ENCODE data around the gene THYN1. TPM values are rescaled to one million over a fixed set of nuclear protein-coding genes. Genes with fewer than 3 reads are reported as not detected.
A peak's percentile ranks its signal among the peaks of the same experiment; 100 is the strongest.
"Not testable (repeated sequence)": the region's sequence is repeated elsewhere in the genome, so short reads cannot be mapped to it uniquely, and the experiment has no call there.

The THYN1 gene
- total and polyA plus RNA-seq, 5 donors from 2014 or later = 35.2 to 148 (median 143) TPM

DNA sequence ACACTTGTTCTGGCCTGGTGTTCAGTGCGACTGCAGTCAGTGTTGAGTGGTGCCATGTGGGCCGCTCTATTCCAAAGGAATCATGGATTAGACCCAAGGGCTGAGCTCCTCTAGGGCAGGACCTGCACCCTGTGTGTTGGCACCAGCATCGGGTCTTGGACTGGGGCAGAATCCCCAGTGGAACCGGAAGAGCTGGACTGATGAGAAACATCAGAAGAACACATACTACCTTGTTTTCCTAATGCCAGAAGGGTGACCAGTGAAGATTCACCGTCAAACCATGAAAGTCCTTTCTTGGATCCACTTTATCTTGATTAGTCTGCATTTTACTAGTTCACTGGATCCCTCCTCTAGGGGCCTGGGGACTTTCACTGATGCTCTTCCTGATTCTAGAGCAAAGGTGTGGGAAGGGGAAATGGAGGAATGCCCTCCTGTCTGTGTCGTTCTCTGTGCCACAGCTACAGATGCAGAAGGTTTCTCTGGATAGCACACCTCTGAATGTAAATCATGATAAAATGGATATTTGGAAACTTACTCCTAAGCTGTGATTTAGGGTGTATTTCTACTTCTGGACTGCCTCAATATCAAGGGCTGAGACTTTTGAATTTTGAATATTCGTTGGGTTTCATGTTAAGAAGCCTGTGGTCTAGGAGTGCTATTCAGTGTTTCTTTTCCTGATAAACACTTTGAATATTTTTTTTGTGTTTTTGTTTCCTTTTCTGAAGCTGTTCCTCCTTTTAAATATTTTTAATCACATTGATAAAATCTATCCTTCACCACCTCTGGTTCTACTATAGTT is 12.0 kb upstream of the THYN1 start:
- Histone ChIP-seq H3K27me3 (ENCODE audit: control insufficient read depth, insufficient read depth, low read length) (no peaks in the 10 kb centered on the region), H3K27ac (ENCODE audit: insufficient read depth, low read length, poor library complexity, severe bottlenecking) (no peak overlapping the region), H3K4me1 (ENCODE audit: control insufficient read depth, insufficient read depth, low read length, poor library complexity, severe bottlenecking) (peaks cover 3% of the 10 kb centered on the region), H3K9me3 (ENCODE audit: control insufficient read depth in 2 of 2, low read length in 2 of 2) (no peaks in the 10 kb centered on the region), H3K36me3 (ENCODE audit: control insufficient read depth, insufficient read depth, low read length) (peaks cover 27% of the 10 kb centered on the region), H3K4me3 (ENCODE audit: low read depth, low read length) (no peak overlapping the region)
- Mint-ChIP-seq H3K4me3 (no peak overlapping the region), H3K27ac (peak overlapping the region in 1 of 3 donors; percentile 26), H3K36me3 (peaks cover 5% of the 10 kb centered on the region), H3K27me3 (no peaks in the 10 kb centered on the region), H3K9me3 (no peaks in the 10 kb centered on the region), H3K4me1 (peaks cover 0 to 17% (median 4%) of the 10 kb centered on the region in 4 donors)
- DNase-seq (no peak), ATAC-seq (ENCODE audit: low read depth in 2 of 2) (no peak)

DNA sequence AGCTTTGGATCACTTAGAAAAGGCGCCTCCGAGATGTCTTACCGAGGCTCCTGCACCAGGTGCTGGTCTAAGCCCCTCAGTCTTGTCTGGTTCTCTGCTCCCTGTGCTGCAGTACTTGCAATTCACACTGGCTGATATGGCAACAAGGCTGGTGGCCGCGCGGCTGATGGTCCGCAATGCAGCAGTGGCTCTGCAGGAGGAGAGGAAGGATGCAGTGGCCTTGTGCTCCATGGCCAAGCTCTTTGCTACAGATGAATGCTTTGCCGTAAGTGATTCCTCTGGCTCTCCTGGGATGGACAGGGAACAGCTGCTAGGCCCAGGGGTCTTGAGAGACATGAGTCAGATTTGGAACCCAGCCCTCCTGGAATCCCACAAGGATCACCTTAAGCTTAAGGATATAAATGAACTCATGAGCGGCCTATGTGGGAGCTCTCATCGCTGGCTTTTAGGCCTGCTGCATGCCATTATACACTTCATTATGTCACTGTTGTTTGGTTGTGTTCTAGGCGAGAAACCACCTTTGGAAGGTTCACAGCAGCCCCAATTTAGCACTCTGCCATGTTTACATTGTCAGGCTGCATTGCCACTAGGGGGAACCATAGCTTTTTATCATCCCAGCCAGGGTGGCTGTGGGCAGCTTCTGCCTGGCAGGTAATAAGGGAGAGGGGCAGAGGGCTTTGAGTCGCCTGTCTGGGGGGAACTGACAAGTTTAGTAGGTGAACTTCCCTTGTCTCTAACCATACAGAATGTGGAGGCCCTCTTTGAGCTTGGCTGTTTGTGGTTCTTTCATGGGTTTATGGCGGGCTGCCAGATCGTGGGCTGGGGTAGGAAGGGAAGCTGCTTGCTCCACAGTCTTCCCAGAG is 8.7 kb upstream of the THYN1 start:
- Histone ChIP-seq H3K4me1 (ENCODE audit: control insufficient read depth, insufficient read depth, low read length, poor library complexity, severe bottlenecking) (no peaks in the 10 kb centered on the region), H3K27ac (ENCODE audit: insufficient read depth, low read length, poor library complexity, severe bottlenecking) (no peak overlapping the region), H3K9me3 (ENCODE audit: control insufficient read depth in 2 of 2, low read length in 2 of 2) (no peaks in the 10 kb centered on the region), H3K27me3 (ENCODE audit: control insufficient read depth, insufficient read depth, low read length) (no peaks in the 10 kb centered on the region), H3K4me3 (ENCODE audit: low read depth, low read length) (no peak overlapping the region), H3K36me3 (ENCODE audit: control insufficient read depth, insufficient read depth, low read length) (peaks cover 53% of the 10 kb centered on the region)
- H3K27ac Mint-ChIP-seq = no peak overlapping the region
- peaks cover 18% of the 10 kb centered on the region for H3K36me3 Mint-ChIP-seq
- DNase-seq = peak in 2 of 3 donors; percentile 36 to 56
- H3K27me3 Mint-ChIP-seq = no peaks in the 10 kb centered on the region
- H3K9me3 Mint-ChIP-seq = no peaks in the 10 kb centered on the region
- H3K4me1 Mint-ChIP-seq = peaks cover 0 to 9% (median 3%) of the 10 kb centered on the region in 4 donors
- ATAC-seq (ENCODE audit: low read depth in 2 of 2) = peak; percentile 45 to 65
- H3K4me3 Mint-ChIP-seq = no peak overlapping the region

DNA sequence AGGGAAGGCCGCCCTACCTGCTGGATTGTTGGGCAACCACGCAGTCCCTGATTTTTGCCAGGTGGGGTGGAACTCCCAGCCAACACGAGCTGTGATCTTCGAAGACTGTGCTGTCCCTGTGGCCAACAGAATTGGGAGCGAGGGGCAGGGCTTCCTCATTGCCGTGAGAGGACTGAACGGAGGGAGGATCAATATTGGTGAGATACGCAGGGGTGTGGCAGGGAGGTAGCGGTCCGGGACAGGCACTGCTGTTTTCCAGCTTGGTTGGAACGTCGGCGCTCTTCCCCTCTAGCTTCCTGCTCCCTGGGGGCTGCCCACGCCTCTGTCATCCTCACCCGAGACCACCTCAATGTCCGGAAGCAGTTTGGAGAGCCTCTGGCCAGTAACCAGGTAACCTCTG is 7.8 kb upstream of the THYN1 start:
- Mint-ChIP-seq H3K27ac (no peak overlapping the region), H3K27me3 (no peaks in the 10 kb centered on the region), H3K9me3 (no peaks in the 10 kb centered on the region), H3K4me1 (peaks cover 0 to 10% (median 5%) of the 10 kb centered on the region in 4 donors), H3K36me3 (peaks cover 25% of the 10 kb centered on the region), H3K4me3 (peak overlapping the region in 1 of 4 donors; percentile 76)
- Histone ChIP-seq H3K4me3 (ENCODE audit: low read depth, low read length) (no peak overlapping the region), H3K4me1 (ENCODE audit: control insufficient read depth, insufficient read depth, low read length, poor library complexity, severe bottlenecking) (no peaks in the 10 kb centered on the region), H3K27me3 (ENCODE audit: control insufficient read depth, insufficient read depth, low read length) (no peaks in the 10 kb centered on the region), H3K9me3 (ENCODE audit: control insufficient read depth in 2 of 2, low read length in 2 of 2) (no peaks in the 10 kb centered on the region), H3K27ac (ENCODE audit: insufficient read depth, low read length, poor library complexity, severe bottlenecking) (no peak overlapping the region), H3K36me3 (ENCODE audit: control insufficient read depth, insufficient read depth, low read length) (peaks cover 56% of the 10 kb centered on the region)
- no peak for ATAC-seq (ENCODE audit: low read depth in 2 of 2)
- DNase-seq = no peak

DNA sequence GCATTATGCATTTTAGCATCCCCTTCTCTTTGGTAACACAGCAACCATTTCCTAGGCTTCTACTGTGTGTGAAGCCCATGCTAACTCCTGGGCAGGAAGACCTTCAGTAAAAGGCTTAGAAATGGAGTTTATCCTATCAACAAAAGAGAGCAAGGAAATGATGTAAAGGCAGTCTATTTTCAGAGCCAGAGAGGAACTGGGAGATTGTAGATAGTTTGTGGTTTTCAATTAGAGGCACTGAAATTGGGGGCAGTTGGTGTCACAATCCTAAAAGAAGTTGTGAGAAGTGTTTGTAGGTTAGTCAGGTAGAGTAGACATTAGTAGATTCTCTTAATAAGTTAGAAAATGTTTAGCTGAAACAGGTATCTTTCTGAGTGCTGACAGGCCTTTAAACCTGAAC is 7.4 kb upstream of the THYN1 start:
- H3K4me1 Mint-ChIP-seq = peaks cover 4 to 12% (median 7%) of the 10 kb centered on the region in 4 donors
- no peaks in the 10 kb centered on the region for H3K9me3 ChIP-seq (ENCODE audit: control insufficient read depth in 2 of 2, low read length in 2 of 2)
- H3K4me1 ChIP-seq (ENCODE audit: control insufficient read depth, insufficient read depth, low read length, poor library complexity, severe bottlenecking) = no peaks in the 10 kb centered on the region
- H3K27me3 Mint-ChIP-seq = no peaks in the 10 kb centered on the region
- no peak for ATAC-seq (ENCODE audit: low read depth in 2 of 2)
- no peak overlapping the region for H3K4me3 ChIP-seq (ENCODE audit: low read depth, low read length)
- H3K36me3 Mint-ChIP-seq = peaks cover 25% of the 10 kb centered on the region
- no peaks in the 10 kb centered on the region for H3K27me3 ChIP-seq (ENCODE audit: control insufficient read depth, insufficient read depth, low read length)
- DNase-seq = no peak
- peaks cover 56% of the 10 kb centered on the region for H3K36me3 ChIP-seq (ENCODE audit: control insufficient read depth, insufficient read depth, low read length)
- H3K27ac ChIP-seq (ENCODE audit: insufficient read depth, low read length, poor library complexity, severe bottlenecking) = no peak overlapping the region
- H3K4me3 Mint-ChIP-seq = peak overlapping the region in 1 of 4 donors; percentile 15
- H3K27ac Mint-ChIP-seq = no peak overlapping the region
- no peaks in the 10 kb centered on the region for H3K9me3 Mint-ChIP-seq

DNA sequence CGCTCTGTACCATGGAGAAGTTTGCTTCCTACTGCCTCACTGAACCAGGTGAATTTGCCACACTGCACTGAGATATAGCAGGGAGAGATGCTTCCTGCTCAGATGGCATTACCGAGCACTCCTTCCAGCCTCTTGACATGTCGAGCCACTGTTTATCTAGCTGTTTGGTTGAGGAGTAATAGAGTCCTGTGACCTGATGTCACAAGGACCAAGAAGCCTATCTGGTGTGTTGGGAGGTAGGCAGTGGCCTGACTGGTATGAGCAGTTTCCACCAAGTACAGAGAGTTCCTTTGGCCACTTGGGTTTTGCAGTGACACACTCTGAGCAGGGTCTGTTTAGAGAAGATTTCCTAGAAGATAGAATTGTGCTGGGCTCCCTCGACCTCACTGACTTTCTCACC is 5.4 kb upstream of the THYN1 start:
- peak overlapping the region in 1 of 3 donors; percentile 17 for H3K27ac Mint-ChIP-seq
- no peak overlapping the region for H3K27ac ChIP-seq (ENCODE audit: insufficient read depth, low read length, poor library complexity, severe bottlenecking)
- no peak overlapping the region for H3K4me3 ChIP-seq (ENCODE audit: low read depth, low read length)
- no peaks in the 10 kb centered on the region for H3K27me3 Mint-ChIP-seq
- H3K36me3 ChIP-seq (ENCODE audit: control insufficient read depth, insufficient read depth, low read length) = peaks cover 56% of the 10 kb centered on the region
- H3K27me3 ChIP-seq (ENCODE audit: control insufficient read depth, insufficient read depth, low read length) = no peaks in the 10 kb centered on the region
- H3K9me3 ChIP-seq (ENCODE audit: control insufficient read depth in 2 of 2, low read length in 2 of 2) = no peaks in the 10 kb centered on the region
- H3K4me1 Mint-ChIP-seq = peaks cover 16 to 22% (median 20%) of the 10 kb centered on the region in 4 donors
- H3K4me1 ChIP-seq (ENCODE audit: control insufficient read depth, insufficient read depth, low read length, poor library complexity, severe bottlenecking) = peaks cover 8% of the 10 kb centered on the region
- DNase-seq (no peak), ATAC-seq (ENCODE audit: low read depth in 2 of 2) (no peak)
- H3K4me3 Mint-ChIP-seq = peak overlapping the region in 1 of 4 donors; percentile 29
- H3K9me3 Mint-ChIP-seq = no peaks in the 10 kb centered on the region
- peaks cover 25% of the 10 kb centered on the region for H3K36me3 Mint-ChIP-seq

DNA sequence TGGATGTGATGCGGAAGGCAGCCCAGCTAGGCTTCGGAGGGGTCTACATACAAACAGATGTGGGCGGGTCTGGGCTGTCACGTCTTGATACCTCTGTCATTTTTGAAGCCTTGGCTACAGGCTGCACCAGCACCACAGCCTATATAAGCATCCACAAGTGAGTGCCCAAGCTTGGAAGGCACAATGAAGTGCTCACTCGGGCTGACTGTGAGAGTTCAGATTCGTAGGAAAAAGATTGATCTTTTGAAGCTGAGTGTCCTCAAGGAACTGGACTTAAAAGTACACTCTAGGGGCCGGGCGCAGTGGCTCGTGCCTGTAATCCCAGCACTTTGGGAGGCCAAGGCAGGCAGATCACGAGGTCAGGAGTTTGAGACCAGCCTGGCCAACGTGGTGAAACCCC is 3.9 kb upstream of the THYN1 start:
- ATAC-seq (ENCODE audit: low read depth in 2 of 2) (no peak), DNase-seq (no peak)
- Histone ChIP-seq H3K4me3 (ENCODE audit: low read depth, low read length) (no peak overlapping the region), H3K9me3 (ENCODE audit: control insufficient read depth in 2 of 2, low read length in 2 of 2) (no peaks in the 10 kb centered on the region), H3K27ac (ENCODE audit: insufficient read depth, low read length, poor library complexity, severe bottlenecking) (no peak overlapping the region), H3K27me3 (ENCODE audit: control insufficient read depth, insufficient read depth, low read length) (no peaks in the 10 kb centered on the region), H3K4me1 (ENCODE audit: control insufficient read depth, insufficient read depth, low read length, poor library complexity, severe bottlenecking) (peaks cover 18% of the 10 kb centered on the region), H3K36me3 (ENCODE audit: control insufficient read depth, insufficient read depth, low read length) (peaks cover 46% of the 10 kb centered on the region)
- Mint-ChIP-seq H3K4me3 (no peak overlapping the region), H3K9me3 (no peaks in the 10 kb centered on the region), H3K36me3 (peaks cover 25% of the 10 kb centered on the region), H3K27ac (no peak overlapping the region), H3K27me3 (no peaks in the 10 kb centered on the region), H3K4me1 (peaks cover 22 to 37% (median 28%) of the 10 kb centered on the region in 4 donors)

DNA sequence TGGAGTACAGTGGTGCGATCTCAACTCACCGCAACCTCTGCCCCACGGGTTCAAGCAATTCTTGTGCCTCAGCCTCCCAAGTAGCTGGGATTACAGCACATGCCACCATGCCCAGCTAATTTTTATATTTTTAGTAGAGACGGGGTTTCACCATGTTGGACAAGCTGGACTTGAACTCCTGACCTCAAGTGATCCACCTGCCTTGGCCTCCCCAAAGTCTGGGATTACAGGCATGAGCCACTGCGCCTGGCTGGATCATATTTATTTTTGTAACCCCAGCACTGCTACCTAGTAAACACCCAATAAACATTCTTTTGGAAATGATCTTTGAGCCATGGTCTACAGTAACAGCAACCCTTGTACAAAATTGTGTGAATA is 2.0 kb upstream of the THYN1 start:
- Histone ChIP-seq H3K36me3 (ENCODE audit: control insufficient read depth, insufficient read depth, low read length) (peaks cover 39% of the 10 kb centered on the region), H3K4me1 (ENCODE audit: control insufficient read depth, insufficient read depth, low read length, poor library complexity, severe bottlenecking) (peaks cover 27% of the 10 kb centered on the region)
- H3K27ac ChIP-seq (ENCODE audit: insufficient read depth, low read length, poor library complexity, severe bottlenecking); ATAC-seq (ENCODE audit: low read depth in 2 of 2); H3K9me3 Mint-ChIP-seq; H3K9me3 ChIP-seq (ENCODE audit: control insufficient read depth in 2 of 2, low read length in 2 of 2); H3K4me3 ChIP-seq (ENCODE audit: low read depth, low read length); DNase-seq; H3K27me3 Mint-ChIP-seq; H3K27me3 ChIP-seq (ENCODE audit: control insufficient read depth, insufficient read depth, low read length); H3K27ac Mint-ChIP-seq: not testable (repeated sequence)
- H3K4me3 Mint-ChIP-seq = peak overlapping the region in 3 of 4 donors; percentile 56 to 92 (median 70)
- peaks cover 23 to 48% (median 33%) of the 10 kb centered on the region in 4 donors for H3K4me1 Mint-ChIP-seq
- peaks cover 19% of the 10 kb centered on the region for H3K36me3 Mint-ChIP-seq

All from CD4-positive, CD25-positive, alpha-beta regulatory T cell (primary cell).